Measurements from ENCODE around the gene SDHB.

The SDHB gene

GRCh38 chr1:16986113-16986512 lies 67.7 kb downstream of the SDHB start:
- no peak for DNase-seq (ENCODE audit: low read depth)

DNA sequence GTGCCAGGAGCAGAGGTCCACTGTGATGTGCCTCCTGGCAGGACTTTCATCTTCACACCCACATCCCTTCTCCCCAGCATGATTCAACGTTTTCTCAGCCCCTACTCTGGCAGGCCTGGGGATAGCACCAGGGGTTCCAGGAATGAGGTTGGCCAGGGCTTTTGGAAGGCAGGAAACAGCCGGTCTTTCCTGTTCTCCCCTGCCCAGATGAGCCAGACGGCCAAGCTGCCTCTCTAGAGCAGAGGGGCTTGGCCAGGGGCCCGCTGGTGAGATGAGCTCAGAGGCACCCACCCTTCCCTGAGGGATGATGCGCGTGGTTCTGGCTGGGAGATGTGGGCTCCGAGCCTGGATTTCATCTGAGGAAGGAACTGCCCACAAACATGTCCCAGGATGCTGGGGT lies 69.1 kb downstream of the SDHB start:
- no peak for DNase-seq (ENCODE audit: low read depth)

GRCh38 chr1:16983649-16984048 lies 70.2 kb downstream of the SDHB start:
- no peak for DNase-seq (ENCODE audit: low read depth)

DNA sequence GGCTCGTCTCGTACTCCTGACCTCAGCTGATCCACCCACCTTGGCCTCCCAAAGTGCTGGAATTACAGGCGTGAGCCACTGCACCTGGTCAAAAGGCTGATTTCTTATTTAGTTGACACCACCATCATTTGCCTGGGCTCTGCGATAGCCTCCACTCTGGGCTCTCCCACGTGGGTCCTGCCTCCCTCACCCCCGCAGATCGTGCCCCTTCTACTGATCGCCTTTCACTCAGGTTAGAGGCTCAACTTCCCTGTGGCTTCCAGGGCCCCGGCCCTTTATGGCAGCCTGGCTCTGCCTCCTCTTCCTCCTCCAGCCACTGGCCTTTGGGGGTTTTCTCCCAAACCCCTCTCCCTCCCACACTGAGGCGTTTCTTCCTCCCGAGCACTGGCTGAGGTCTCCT lies 70.9 kb downstream of the SDHB start:
- DNase-seq (ENCODE audit: low read depth) = no peak

DNA sequence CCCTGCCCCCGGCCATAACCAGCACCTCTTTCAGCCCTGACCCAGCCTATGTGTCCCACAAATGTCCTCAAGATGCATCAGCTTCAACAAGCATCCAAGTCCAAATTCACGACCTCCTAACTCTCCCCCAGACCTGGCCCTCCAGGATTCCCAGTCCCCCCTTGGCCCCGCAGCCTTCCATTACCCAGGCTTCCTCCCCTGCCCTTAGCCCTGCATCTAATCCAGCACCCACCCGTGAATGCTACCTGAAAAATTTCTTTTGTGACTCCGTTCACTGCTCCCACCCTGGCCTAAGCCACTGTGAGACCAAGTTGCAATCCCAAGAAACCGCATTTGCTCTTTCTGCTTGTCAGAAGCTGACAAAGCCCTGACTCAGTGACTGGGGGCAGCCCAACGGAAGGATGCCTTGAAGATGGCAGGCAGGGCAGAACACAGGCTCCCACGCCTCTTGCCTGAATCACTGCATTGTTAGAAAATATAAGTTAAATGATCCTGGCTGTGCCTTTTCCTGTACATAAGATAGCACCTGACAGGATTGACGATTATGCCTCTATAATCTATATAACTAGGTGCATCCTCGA lies 72.5 kb downstream of the SDHB start:
- DNase-seq (ENCODE audit: low read depth) = no peak

GRCh38 chr1:16980473-16981268 lies 73.2 kb downstream of the SDHB start, which contains the start of gene MFAP2:
Gene MFAP2 (minus strand): TSS chr1:16980620. CDS start chr1:16978273, 2,347 bp downstream.
- DNase-seq (ENCODE audit: low read depth) = no peak

- DNase-seq (ENCODE audit: low read depth) = no peak
Observed at GRCh38 chr1:16979475-16980327, 74.1 kb downstream of the SDHB start.

DNA sequence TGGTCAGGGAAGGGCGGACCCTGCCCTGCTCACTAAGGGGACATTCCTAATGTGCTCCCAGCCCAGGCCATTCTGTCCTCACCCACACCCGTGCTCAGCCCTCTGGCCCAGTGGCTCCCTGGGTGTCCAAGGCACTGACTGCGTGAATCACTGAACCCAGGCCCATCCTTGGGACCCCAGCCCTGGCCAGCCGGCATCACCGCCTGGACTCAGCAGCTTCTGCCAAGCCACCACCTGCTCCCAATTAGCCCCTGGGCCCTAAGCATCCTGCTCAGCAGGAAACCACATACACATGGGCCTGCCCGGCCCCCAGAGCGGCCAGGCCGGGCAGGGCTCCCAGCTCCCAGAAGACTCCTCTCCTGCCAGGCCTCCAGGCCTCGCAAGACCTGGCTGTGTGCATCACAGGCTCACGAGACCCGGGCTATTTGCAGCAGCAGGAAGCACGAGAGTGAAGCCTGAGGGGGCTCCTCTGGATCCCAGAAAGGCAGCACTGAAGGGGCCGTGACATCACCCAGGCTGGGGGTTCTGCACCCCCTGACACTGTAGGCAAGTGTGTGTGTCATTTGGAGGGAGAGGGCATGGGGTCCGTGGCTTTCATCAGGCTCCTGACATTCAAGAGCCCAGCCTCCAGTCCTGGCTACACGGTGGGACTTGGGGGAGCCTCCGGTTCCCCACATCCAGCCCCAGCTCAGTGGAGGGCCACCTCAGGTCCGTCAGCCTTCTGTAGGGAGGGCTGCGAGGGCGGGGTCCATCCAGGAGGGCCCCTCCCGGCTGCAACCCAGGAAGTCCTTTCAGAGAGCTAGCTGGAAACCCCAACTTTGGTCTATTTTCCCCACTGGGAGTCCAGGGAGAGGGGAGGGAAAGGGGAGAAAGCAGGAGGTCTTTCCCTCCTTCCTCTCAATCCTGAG lies 75.0 kb downstream of the SDHB start:
- DNase-seq (ENCODE audit: low read depth) = no peak

DNA sequence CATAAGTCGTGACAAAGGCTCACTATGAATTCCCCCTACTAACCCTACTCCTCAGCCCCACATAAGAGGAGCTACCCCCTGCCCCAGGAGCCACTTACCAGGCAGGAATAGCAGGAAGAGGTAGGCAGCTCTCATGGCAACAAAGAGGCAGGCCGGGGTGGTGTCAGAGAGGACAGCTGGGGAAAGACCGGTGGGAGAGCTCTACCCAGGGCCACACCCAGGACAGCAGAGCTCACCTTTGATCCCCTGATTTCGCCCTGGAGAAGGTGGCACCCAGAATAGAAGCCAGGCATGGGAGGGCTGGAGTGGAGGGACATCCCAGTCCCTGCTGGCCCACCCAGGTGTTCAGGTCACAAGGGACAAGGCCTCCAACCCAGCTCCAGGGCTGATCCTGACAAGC lies 75.7 kb downstream of the SDHB start:
- DNase-seq (ENCODE audit: low read depth) = no peak

- DNase-seq (ENCODE audit: low read depth) = no peak
Observed at GRCh38 chr1:16977377-16977776, 76.5 kb downstream of the SDHB start.

GRCh38 chr1:16976966-16977365 lies 76.9 kb downstream of the SDHB start:
- no peak for DNase-seq (ENCODE audit: low read depth)

GRCh38 chr1:16975838-16976237 lies 78.0 kb downstream of the SDHB start:
- no peak for DNase-seq (ENCODE audit: low read depth)

DNA sequence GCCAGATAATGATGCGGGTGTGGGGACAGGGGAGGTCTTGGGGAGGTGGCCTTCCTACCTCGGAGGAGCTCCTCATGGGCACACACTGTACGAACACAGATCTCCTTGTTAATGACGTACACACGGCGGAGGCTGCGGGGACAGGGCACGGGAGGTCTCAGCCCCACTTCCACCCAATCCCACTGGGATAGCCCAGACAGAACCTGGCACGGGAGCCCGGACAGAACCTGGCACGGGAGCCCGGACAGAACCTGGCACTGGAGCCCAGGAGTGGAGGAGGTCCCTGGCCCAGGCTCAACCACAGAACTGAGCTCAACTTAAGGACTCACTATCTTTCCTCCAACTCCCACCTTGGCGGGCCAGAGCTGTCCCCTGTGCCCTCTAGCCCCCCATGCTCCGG lies 78.6 kb downstream of the SDHB start:
- no peak for DNase-seq (ENCODE audit: low read depth)

GRCh38 chr1:16973215-16973614 lies 80.6 kb downstream of the SDHB start:
- DNase-seq (ENCODE audit: low read depth) = no peak

DNA sequence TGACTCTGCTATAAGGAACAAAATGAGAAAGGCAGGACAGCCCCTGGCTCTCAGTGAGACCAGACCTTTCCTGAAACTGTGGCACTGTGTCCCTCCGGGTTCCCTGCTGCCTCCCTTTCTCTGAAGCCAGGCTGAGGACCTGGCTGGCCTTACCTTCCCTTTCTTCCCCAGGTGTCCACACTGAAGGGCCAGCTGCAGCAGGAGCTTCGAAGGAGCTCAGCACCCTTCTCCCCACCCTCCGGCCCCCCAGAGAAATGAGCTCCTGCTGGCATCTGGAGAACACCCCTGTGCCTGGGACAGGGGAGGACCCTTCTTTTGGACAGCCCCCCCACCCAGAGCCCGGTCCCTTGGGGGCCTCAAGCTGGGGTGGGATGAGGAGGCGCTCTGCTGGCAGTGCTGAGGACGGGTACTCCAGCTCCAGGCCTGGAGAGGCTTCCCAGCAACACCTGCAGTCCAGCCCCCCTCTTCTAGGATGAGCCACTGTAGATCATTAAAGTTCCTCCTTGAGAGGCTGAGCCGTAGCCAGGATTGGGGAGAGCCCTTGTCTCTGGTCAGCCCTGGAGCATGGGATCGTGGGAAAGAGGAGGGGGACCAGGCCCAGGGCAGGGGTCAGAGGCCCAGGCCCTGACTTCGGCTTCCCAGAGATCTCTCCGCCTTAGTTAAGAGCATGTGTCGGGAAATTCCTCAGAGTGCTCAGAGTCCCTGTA lies 81.5 kb downstream of the SDHB start:
- no peak for DNase-seq (ENCODE audit: low read depth)

DNA sequence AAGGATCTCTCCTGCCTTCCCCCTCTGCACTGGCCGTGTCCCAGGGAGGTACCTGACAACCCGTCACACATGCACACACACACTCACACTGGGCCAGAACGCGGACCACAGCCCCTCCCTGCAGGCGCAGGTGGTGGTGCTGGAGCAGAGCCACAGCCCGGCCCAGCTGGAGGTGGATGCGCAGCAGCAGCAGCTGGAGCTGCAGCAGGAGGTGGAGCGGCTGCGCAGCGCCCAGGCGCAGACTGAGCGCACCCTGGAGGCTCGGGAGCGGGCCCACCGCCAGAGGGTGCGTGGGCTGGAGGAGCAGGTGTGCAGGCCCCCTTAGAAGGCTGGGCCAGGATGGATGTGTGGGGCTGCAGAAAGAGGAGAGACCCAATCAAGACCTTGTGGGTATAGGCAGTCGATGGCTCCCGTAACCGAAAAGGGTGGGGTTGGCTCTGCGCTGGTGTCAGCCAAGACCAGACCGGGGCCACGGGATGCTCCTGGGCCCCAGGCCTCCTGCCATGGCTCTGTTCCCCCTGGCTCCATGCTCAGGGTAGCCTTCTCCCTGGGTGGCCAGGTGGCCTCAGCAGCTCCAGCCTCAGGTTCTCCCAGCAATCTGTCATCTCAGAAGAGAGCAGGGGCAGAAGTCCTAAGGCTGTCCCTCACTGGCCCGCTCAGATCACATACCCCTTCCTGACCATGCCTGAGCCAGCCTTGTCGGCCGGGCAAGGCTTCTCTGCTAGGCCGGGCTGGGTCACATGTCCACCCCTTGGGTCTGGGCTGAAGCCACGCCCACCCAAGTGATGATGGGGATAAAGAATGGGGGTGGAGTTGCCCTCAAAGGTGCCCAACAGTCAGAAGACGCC lies 82.3 kb downstream of the SDHB start:
- no peak for DNase-seq (ENCODE audit: low read depth)

- DNase-seq (ENCODE audit: low read depth) = no peak
Observed at GRCh38 chr1:16970132-16970910, 83.5 kb downstream of the SDHB start.

- DNase-seq (ENCODE audit: low read depth) = no peak
Observed at GRCh38 chr1:16969651-16970050, 84.2 kb downstream of the SDHB start.

GRCh38 chr1:16969057-16969611 lies 84.7 kb downstream of the SDHB start:
- DNase-seq (ENCODE audit: low read depth) = no peak
